Measurements from ENCODE around the gene GIN1.

DNA sequence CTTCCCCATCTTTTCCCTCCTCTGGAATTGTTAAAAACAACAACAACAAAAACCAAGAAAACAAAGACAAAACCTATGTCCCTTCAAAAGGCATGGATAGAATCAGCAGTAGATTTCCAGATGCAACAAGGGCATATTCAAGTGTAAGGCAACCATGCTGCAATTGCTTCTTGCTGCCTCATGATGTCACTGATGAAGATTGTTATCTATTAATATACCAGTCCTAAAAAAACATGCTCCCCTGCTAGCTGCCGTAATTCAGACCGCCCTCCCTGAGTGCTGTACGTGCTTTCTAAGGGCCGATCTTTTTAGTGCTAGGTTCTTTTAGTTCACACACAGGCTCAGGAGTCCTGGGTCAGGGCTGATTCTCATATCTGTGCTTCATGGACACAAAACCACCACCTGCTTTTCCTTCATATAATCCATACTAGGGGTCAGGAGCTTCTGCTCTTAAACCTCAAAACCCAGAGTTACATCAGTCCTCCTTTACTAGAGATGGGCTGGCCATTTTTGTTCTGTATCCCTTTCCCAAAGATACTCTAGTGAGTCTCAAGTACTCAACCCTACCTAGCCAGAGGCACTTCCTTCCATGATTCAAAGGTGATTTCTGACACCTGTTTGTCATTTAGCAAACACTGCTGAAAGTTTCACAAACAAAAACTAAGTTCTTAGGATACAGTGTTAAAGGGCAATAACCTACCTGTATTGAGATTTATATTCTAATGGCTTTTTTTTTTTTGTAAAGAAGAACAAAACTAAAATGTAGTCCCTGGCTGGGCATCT lies 82.1 kb downstream of the GIN1 start:
- TF ChIP-seq GATA2 (IDR thresholded peaks at IDR 0.05; ENCODE audit: low read depth, low read length) (no peak; the same call in 1 of the 2 replicates), GATA3 (IDR thresholded peaks at IDR 0.05; ENCODE audit: low read depth, low read length) (0 out of 2 replicates have a peak, but pooled peaks have one; percentile 25)
